ENCODE results near the gene DDX3Y.

Gene DDX3Y

GRCh38 chrY:12904618-12905516, at the start of gene DDX3Y:
Gene DDX3Y (plus strand): TSS chrY:12904868. CDS start chrY:12904937, 69 bp downstream.
- DNase-seq (ENCODE audit: low spot score) = peak; percentile 91

- no peak for DNase-seq (ENCODE audit: low spot score)
Observed at GRCh38 chrY:12855791-12856275, 48.8 kb upstream of the DDX3Y start.

- no peak for DNase-seq (ENCODE audit: low spot score)
Observed at GRCh38 chrY:12867960-12868359, 36.7 kb upstream of the DDX3Y start.

GRCh38 chrY:12896973-12897372, 7.7 kb upstream of the DDX3Y start:
- DNase-seq (ENCODE audit: low spot score) = no peak

- no peak for DNase-seq (ENCODE audit: low spot score)
Observed at GRCh38 chrY:12898604-12899003, 6.1 kb upstream of the DDX3Y start.

- peak; percentile 60 for DNase-seq (ENCODE audit: low spot score)
Observed at GRCh38 chrY:12905517-12905872, 827 bp downstream of the DDX3Y start.

- no peak for DNase-seq (ENCODE audit: low spot score)
Observed at GRCh38 chrY:12905895-12906294, 1.2 kb downstream of the DDX3Y start.

GRCh38 chrY:12913541-12913940, 8.9 kb downstream of the DDX3Y start:
- no peak for DNase-seq (ENCODE audit: low spot score)

GRCh38 chrY:12928043-12928442, 23.4 kb downstream of the DDX3Y start:
- no peak for DNase-seq (ENCODE audit: low spot score)

- no peak for DNase-seq (ENCODE audit: low spot score)
Observed at GRCh38 chrY:12941725-12942687, 37.3 kb downstream of the DDX3Y start.
